Nephron (organoid): ENCODE results near the gene EXD3.

Experiments
- H3K27ac Mint-ChIP-seq, 3 experiments: 2 replicates each; pipeline ENCODE4 v1.8.0; 2020; ENCODE audit warnings: mixed read lengths in 3 of 3, mild to moderate bottlenecking in 2 of 3, moderate library complexity in 1 of 3
- H3K27me3 Mint-ChIP-seq: 2 replicates; pipeline ENCODE4 v1.8.0; 2021; ENCODE audit warnings: low read depth, mild to moderate bottlenecking, moderate library complexity, mixed read lengths
- H3K36me3 Mint-ChIP-seq: 2 replicates; pipeline ENCODE4 v1.8.0; 2020; ENCODE audit warnings: low read depth, mixed read lengths
- H3K4me1 Mint-ChIP-seq: 2 replicates; pipeline ENCODE4 v1.8.0; 2020; ENCODE audit warnings: mixed read lengths
- H3K4me3 Mint-ChIP-seq, 3 experiments: 2 replicates each; pipeline ENCODE4 v1.8.0; 2020; ENCODE audit warnings: mild to moderate bottlenecking in 3 of 3, mixed read lengths in 3 of 3, moderate library complexity in 2 of 3
- H3K9me3 Mint-ChIP-seq: 2 replicates; pipeline ENCODE4 v1.8.0; 2020; ENCODE audit warnings: mixed read lengths
- TF ChIP-seq, protein P1 (sequence below), 3 experiments: fragments of 200-600 bp; sonication (generic); IDR thresholded peaks; one replicate each; pipeline ENCODE4 v1.5.0; 2021; ENCODE audit warnings: antibody characterized with exemption in 3 of 3; ENCODE audit not compliant: unreplicated experiment in 3 of 3

EXD3 gene

DNA sequence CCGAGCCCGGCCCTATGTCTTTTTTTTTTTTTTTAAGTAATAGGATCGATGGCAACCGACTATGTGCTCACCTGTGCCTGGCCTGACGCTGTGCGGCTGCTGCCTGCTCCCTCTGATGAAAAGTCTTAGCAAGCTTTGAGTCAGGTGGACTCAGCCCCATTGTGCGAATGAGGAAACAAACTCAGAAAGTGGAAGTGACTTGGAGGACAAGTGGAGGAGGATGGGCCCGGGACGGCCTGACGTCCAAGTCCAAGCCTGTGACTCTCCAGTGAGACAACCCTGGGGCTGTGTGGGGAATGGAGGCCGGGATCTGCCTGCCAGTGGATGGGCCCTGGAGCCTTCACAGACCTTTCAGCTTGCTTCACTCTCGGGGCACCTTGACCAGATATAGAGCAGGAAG, 57.9 kb downstream of the EXD3 start:
- Mint-ChIP-seq H3K4me1 (peaks cover under 1% of the 10 kb centered on the region), H3K27ac (no peak overlapping the region), H3K27me3 (no peaks in the 10 kb centered on the region), H3K4me3 (no peak overlapping the region), H3K36me3 (peaks cover 29% of the 10 kb centered on the region), H3K9me3 (peaks cover 26% of the 10 kb centered on the region)
- TF ChIP-seq, protein P1, sequence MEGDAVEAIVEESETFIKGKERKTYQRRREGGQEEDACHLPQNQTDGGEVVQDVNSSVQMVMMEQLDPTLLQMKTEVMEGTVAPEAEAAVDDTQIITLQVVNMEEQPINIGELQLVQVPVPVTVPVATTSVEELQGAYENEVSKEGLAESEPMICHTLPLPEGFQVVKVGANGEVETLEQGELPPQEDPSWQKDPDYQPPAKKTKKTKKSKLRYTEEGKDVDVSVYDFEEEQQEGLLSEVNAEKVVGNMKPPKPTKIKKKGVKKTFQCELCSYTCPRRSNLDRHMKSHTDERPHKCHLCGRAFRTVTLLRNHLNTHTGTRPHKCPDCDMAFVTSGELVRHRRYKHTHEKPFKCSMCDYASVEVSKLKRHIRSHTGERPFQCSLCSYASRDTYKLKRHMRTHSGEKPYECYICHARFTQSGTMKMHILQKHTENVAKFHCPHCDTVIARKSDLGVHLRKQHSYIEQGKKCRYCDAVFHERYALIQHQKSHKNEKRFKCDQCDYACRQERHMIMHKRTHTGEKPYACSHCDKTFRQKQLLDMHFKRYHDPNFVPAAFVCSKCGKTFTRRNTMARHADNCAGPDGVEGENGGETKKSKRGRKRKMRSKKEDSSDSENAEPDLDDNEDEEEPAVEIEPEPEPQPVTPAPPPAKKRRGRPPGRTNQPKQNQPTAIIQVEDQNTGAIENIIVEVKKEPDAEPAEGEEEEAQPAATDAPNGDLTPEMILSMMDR (IDR thresholded peaks at IDR 0.05; ENCODE audit: unreplicated experiment in 3 of 3) = no peak

DNA sequence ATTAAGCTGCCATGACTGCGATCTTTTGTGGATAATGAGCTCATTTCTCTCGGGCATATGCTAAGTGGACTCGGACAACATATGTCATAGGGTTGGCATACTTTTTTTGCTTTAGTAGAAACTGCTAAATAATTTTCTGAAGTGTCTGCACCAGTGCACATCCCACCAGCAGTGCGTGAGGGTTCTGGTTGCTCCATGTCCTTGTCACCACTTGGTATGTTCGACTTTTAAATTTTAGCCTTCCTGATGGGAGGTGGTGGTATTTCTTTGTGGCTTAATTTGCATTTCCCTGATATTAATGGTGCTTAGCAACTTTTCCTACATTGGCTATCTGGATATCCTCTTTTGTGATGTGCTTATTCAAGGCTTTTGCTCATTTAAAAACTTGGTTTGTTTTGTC, 63.1 kb downstream of the EXD3 start:
- TF ChIP-seq, protein P1 (IDR thresholded peaks at IDR 0.05; ENCODE audit: unreplicated experiment in 3 of 3) = no peak
- Mint-ChIP-seq H3K4me3 (no peak overlapping the region), H3K9me3 (peaks cover 50% of the 10 kb centered on the region), H3K36me3 (peaks cover 40% of the 10 kb centered on the region), H3K27me3 (no peaks in the 10 kb centered on the region), H3K27ac (no peak overlapping the region), H3K4me1 (no peaks in the 10 kb centered on the region)

DNA sequence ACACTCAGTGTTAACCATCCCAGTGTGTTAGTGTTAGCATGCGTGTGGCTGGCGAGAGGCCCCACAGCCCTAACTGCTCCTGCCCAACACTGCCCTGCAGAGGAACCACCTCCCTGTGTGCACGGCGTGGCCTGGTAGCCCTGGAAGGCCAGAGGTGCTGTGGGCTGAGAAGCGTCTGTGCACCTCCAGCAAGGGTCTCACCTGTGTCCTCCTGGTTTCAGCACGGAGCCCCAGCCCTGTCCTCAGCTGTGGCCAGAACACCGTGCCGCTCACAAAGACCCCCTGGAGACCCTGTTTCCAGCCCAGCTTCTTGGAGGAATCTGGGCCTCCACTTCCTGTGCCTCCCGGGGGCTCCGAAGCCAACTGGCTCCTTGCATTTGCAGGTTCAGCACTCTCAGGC, 64.8 kb downstream of the EXD3 start:
- Mint-ChIP-seq H3K27me3 (no peaks in the 10 kb centered on the region), H3K4me3 (no peak overlapping the region), H3K9me3 (peaks cover 45% of the 10 kb centered on the region), H3K27ac (no peak overlapping the region), H3K4me1 (no peaks in the 10 kb centered on the region), H3K36me3 (peaks cover 32% of the 10 kb centered on the region)
- TF ChIP-seq, protein P1 (IDR thresholded peaks at IDR 0.05; ENCODE audit: unreplicated experiment in 3 of 3) = no peak

DNA sequence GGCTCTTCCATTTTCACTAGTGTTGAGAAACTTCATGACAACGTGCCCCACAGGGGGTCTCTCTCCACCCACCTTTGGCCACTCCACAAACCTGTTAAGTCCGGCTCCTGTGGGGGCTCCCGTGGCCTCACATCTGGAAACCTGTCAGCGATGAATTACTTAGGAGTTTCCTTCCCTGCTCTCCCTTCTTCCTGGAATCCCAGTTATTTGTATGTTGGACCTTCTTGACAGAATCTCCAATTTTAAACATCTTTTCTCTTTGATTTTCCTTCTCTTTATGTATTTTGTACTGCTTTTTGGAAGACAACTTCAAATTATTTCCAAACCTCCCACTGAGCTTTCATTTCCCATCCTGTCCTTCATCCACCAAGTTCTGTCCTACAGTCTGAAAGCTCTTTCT, 65.8 kb downstream of the EXD3 start:
- Mint-ChIP-seq H3K9me3 (peaks cover 39% of the 10 kb centered on the region), H3K27ac (no peak overlapping the region), H3K27me3 (no peaks in the 10 kb centered on the region), H3K4me3 (no peak overlapping the region), H3K36me3 (peaks cover 27% of the 10 kb centered on the region), H3K4me1 (no peaks in the 10 kb centered on the region)
- TF ChIP-seq, protein P1 (IDR thresholded peaks at IDR 0.05; ENCODE audit: unreplicated experiment in 3 of 3) = no peak

DNA sequence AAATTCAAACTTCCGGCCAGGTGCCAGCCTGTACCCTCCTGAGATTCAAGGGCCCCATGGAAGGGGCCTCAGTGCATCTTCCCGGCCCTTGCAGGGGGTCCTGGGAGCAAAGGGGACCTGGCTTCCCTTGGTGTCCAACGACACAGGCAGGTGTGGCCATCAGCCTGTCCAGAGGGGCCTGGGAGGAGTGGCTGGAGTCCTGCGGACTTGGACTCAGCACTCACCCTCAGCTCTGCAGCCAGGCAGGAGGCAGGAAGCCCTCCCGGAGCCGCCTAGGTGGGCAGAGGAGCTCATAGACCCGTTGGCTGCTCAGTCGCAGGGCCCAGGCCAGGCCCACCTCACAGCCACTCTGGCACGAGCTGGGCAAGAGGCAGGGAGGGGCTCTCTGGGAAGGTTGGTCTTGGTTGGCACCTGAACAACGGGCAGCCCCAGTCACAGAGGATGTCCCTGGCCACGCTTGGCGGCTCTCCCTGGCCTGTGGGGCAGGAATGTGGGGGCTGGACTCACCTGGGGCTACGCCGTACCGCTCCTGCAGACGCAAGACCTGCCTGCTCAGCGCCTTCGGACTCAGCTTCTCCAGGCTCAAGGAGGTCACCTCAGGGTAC, 67.1 kb downstream of the EXD3 start:
- TF ChIP-seq, protein P1 (IDR thresholded peaks at IDR 0.05; ENCODE audit: unreplicated experiment in 3 of 3) = no peak
- H3K27me3 Mint-ChIP-seq = no peaks in the 10 kb centered on the region
- H3K4me1 Mint-ChIP-seq = no peaks in the 10 kb centered on the region

More for the DNA sequence above, 67.1 kb downstream of the EXD3 start:
- H3K4me3 Mint-ChIP-seq = no peak overlapping the region
- no peak overlapping the region for H3K27ac Mint-ChIP-seq
- peaks cover 20% of the 10 kb centered on the region for H3K36me3 Mint-ChIP-seq
- H3K9me3 Mint-ChIP-seq = peaks cover 32% of the 10 kb centered on the region
